PC-9 (cell line): ENCODE data around the gene GPX3. TPM values are rescaled to one million over a fixed set of nuclear protein-coding genes. Genes with fewer than 3 reads are reported as not detected.

Experiments used
- BruUV-seq: library from RNA; stranded (reverse); fragments of 400-500 nt; replicated peaks from 2 replicates; lab custom pipeline; 2021; lab: Mats Ljungman, UMichigan
- CTCF ChIA-PET: fragments of 300-600 bp; sonication (Branson Sonifier 250); formaldehyde crosslinking; loops from one replicate; lab custom pipeline; 2022; ENCODE audit warnings: antibody characterized with exemption; lab: Charles Lee
- POLR2A ChIA-PET: fragments of 300-600 bp; sonication (Branson Sonifier 250); formaldehyde crosslinking; loops from one replicate; lab custom pipeline; 2022; ENCODE audit warnings: antibody characterized with exemption; ENCODE audit not compliant: unreplicated experiment; lab: Charles Lee
- DNase-seq, 2 experiments: peaks; one replicate each; pipeline versions ENCODE4 v3.0.0 to v3.0.0-alpha.2; 2015 to 2022; ENCODE audit warnings: mixed read lengths in 1 of 2
- H2AFZ ChIP-seq: fragments of 200-600 bp; sonication (generic); 2 replicates; pipeline ENCODE4 v1.8.1; 2017; ENCODE audit warnings: antibody characterized with exemption
- H3F3A ChIP-seq: fragments of 200-600 bp; sonication (generic); 2 replicates; pipeline ENCODE4 v1.8.1; 2017; ENCODE audit warnings: antibody characterized with exemption, mild to moderate bottlenecking, low read depth; ENCODE audit not compliant: insufficient read depth
- H3K27ac ChIP-seq: fragments of 200-600 bp; sonication (generic); 2 replicates; pipeline ENCODE4 v1.6.1; 2016; ENCODE audit warnings: mixed run types
- H3K27me3 ChIP-seq: fragments of 200-600 bp; sonication (generic); 2 replicates; pipeline ENCODE4 v1.6.1; 2016; ENCODE audit warnings: low read depth, mixed run types; ENCODE audit not compliant: insufficient read depth
- H3K36me3 ChIP-seq: fragments of 200-600 bp; sonication (generic); 2 replicates; pipeline ENCODE4 v1.6.1; 2016; ENCODE audit warnings: low read depth, mixed run types
- H3K4me1 ChIP-seq: fragments of 200-600 bp; sonication (generic); replicated peaks from 2 replicates; pipeline ENCODE4 v1.6.1; 2016; ENCODE audit warnings: mixed run types; ENCODE audit not compliant: insufficient read depth
- H3K4me2 ChIP-seq: fragments of 200-600 bp; sonication (generic); 2 replicates; pipeline ENCODE4 v1.6.1; 2017; ENCODE audit warnings: mixed run types
- H3K4me3 ChIP-seq: fragments of 200-600 bp; sonication (generic); 2 replicates; pipeline ENCODE4 v1.6.1; 2016; ENCODE audit warnings: mixed run types
- H3K79me2 ChIP-seq: fragments of 200-600 bp; sonication (generic); 2 replicates; pipeline ENCODE4 v1.6.1; 2017; ENCODE audit warnings: low read depth, mixed run types
- H3K9me2 ChIP-seq: fragments of 200-600 bp; sonication (generic); 2 replicates; pipeline ENCODE4 v1.8.1; 2017; ENCODE audit warnings: mild to moderate bottlenecking; ENCODE audit not compliant: insufficient read depth
- H3K9me3 ChIP-seq: fragments of 200-600 bp; sonication (generic); 2 replicates; pipeline ENCODE4 v1.8.1; 2016; ENCODE audit warnings: low read depth; ENCODE audit not compliant: insufficient read depth
- H4K20me1 ChIP-seq: fragments of 200-600 bp; sonication (generic); 2 replicates; pipeline ENCODE4 v1.8.1; 2017; ENCODE audit not compliant: insufficient read depth
- EZH2 ChIP-seq: fragments of 200-600 bp; sonication (generic); IDR thresholded peaks from 2 replicates; pipeline ENCODE4 v1.8.0; 2017; ENCODE audit warnings: antibody characterized with exemption, low read depth
- intact Hi-C: fragments of 100-400 bp; cut with micrococcal nuclease; formaldehyde crosslinking; loops from one replicate; pipeline ENCODE4 v1.10.0; 2022; ENCODE audit not compliant: unreplicated experiment
- total RNA-seq: library from RNA; stranded (reverse); gene quantifications from 2 replicates; pipeline ENCODE4 v1.2.3, GENCODE V29; 2021
- TF ChIP-seq, protein P1 (sequence below): fragments of 200-600 bp; sonication (generic); conservative IDR thresholded peaks from 2 replicates; pipeline ENCODE4 v1.6.1; 2017; ENCODE audit warnings: mixed run types, antibody characterized with exemption, mild to moderate bottlenecking, moderate library complexity

The GPX3 gene
- total RNA-seq, 1 experiment from 2014 or later: 93.2 TPM

DNA sequence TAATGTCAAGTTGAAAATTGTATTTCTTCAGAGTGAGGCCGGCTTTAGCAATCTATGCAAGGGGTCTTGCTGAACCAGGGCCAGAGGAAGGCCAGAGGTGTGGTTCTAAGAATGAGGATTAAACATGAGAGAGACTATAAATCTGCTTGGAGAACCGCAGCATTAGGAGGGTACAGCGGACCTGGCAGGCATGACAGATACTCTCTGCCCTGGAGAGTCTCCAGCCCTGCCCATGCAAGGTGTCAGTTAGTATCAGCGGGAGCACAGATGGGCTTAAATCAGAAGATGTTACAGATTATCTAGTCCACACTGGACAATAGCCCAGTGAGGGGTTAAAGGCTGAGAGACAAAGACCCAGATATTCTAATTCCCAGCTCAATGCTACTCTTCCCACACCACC lies 11.5 kb upstream of the GPX3 start:
- no peak overlapping the region for H3K4me3 ChIP-seq
- no peaks in the 10 kb centered on the region for H3F3A ChIP-seq
- no peak overlapping the region for H2AFZ ChIP-seq
- no peaks in the 10 kb centered on the region for H3K9me2 ChIP-seq
- CTCF ChIA-PET: no interaction called here
- TF ChIP-seq, protein P1, sequence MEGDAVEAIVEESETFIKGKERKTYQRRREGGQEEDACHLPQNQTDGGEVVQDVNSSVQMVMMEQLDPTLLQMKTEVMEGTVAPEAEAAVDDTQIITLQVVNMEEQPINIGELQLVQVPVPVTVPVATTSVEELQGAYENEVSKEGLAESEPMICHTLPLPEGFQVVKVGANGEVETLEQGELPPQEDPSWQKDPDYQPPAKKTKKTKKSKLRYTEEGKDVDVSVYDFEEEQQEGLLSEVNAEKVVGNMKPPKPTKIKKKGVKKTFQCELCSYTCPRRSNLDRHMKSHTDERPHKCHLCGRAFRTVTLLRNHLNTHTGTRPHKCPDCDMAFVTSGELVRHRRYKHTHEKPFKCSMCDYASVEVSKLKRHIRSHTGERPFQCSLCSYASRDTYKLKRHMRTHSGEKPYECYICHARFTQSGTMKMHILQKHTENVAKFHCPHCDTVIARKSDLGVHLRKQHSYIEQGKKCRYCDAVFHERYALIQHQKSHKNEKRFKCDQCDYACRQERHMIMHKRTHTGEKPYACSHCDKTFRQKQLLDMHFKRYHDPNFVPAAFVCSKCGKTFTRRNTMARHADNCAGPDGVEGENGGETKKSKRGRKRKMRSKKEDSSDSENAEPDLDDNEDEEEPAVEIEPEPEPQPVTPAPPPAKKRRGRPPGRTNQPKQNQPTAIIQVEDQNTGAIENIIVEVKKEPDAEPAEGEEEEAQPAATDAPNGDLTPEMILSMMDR: no peak
- no peak for TF ChIP-seq EZH2
- no peak for DNase-seq
- POLR2A ChIA-PET: no interaction called here
- H3K9me3 ChIP-seq: no peaks in the 10 kb centered on the region
- no peaks in the 10 kb centered on the region for H3K79me2 ChIP-seq
- no peak overlapping the region for H3K27ac ChIP-seq
- H4K20me1 ChIP-seq: no peaks in the 10 kb centered on the region
- H3K4me1 ChIP-seq: no peaks in the 10 kb centered on the region
- H3K4me2 ChIP-seq: no peak overlapping the region
- no peaks in the 10 kb centered on the region for H3K36me3 ChIP-seq
- BruUV-seq: no TSS peak
- H3K27me3 ChIP-seq: no peaks in the 10 kb centered on the region
- intact Hi-C loops: loop anchor here (10.0 kb wide), 1 partner anchor 226 kb away; no protein-coding TSS in a partner anchor

DNA sequence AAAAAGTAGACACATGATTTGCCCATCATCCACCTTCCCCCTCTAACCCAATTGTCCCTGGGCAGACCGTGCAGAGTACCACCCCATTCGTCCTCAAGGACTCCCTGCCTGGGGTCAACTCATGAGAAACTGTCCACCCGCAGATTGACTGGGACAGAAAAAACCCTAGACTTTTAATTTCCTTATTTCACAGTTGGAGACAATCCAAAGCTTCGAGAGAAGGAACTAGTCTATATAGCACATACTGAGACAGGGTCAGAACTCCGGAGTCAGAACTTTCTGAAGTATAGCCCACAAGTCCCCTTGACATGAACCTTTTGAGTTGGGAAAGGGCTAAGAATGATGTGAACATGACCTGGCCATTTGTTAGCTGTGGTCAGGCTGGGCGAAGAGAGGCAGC lies 7.5 kb upstream of the GPX3 start:
- no peak overlapping the region for H3K4me2 ChIP-seq
- BruUV-seq: no TSS peak
- H3K27ac ChIP-seq: no peak overlapping the region

DNA sequence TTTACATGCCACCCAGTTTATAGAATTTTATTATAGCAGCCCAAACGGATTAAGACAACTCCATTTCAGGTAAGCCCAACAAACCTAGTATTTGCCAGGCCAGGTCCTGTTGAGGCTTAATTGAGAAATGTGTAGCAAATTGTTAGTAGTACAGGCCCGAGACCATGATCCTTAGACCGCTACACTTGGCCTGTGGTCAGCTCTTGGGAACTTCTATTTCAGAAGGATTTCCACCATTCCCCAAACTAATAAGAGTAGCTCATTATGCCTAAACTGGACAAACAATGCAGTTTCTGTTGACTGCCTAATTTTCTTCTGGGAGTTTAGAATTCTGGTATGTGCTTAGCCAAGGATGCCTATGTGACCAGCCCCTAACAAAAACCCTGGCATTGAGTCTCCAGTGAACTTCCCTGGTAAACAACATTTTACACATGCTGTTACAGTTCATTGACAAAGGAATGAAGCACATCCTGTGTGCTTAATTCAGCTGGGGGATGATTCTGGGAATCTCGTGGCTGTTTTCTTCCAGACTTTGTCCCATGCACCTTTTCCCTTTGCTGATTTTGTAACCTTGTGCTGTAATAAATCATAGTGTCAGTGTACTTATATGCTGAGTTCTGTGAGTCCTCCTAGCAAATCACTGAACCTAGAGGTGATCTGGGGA lies 5.6 kb upstream of the GPX3 start:
- BruUV-seq: no TSS peak
- TF ChIP-seq EZH2: no peak
- TF ChIP-seq, protein P1: no peak
- Histone ChIP-seq H2AFZ (no peak overlapping the region), H4K20me1 (no peaks in the 10 kb centered on the region), H3K9me2 (no peaks in the 10 kb centered on the region), H3K4me2 (no peak overlapping the region), H3K9me3 (no peaks in the 10 kb centered on the region; the same call in 1 of the 2 replicates), H3K79me2 (no peaks in the 10 kb centered on the region), H3F3A (no peaks in the 10 kb centered on the region), H3K27me3 (no peaks in the 10 kb centered on the region), H3K4me1 (peaks cover 1% of the 10 kb centered on the region; the same call in 1 of the 2 replicates), H3K4me3 (no peak overlapping the region), H3K27ac (no peak overlapping the region), H3K36me3 (no peaks in the 10 kb centered on the region)
- ChIA-PET POLR2A (interaction anchor here (0.9 kb wide), 1 partner anchor 445 kb away, joined by 4 read pairs; no protein-coding TSS in a partner anchor), CTCF (no interaction called here)
- intact Hi-C loops: no loop called here
- no peak for DNase-seq

More for the DNA sequence above, 7.5 kb upstream of the GPX3 start:
- Histone ChIP-seq H4K20me1 (no peaks in the 10 kb centered on the region), H3F3A (no peaks in the 10 kb centered on the region), H3K9me2 (no peaks in the 10 kb centered on the region), H3K4me1 (no peaks in the 10 kb centered on the region), H3K9me3 (no peaks in the 10 kb centered on the region), H3K36me3 (no peaks in the 10 kb centered on the region), H3K27me3 (no peaks in the 10 kb centered on the region), H3K79me2 (no peaks in the 10 kb centered on the region), H3K4me3 (no peak overlapping the region), H2AFZ (no peak overlapping the region)
- ChIA-PET POLR2A (no interaction called here), CTCF (interaction anchor here (0.6 kb wide), 3 partner anchors 21 to 1134 kb away, joined by 5 to 8 read pairs (median 6); no protein-coding TSS in a partner anchor)
- DNase-seq: no peak
- TF ChIP-seq, protein P1: no peak
- TF ChIP-seq EZH2: no peak
- intact Hi-C loops: no loop called here
